Transverse colon (tissue), 4 donors: ENCODE data around the gene ACP1. TPM values are rescaled to one million over a fixed set of nuclear protein-coding genes. Genes with fewer than 3 reads are reported as not detected.

Source experiments
- DNase-seq: peaks from one replicate; pipeline ENCODE4 v3.0.0-alpha.2; 2019
- H3K27ac ChIP-seq, 4 donors: fragments of 200-600 bp; sonication (generic); 2 replicates each; pipeline ENCODE4 v1.5.1; 2016 to 2018; ENCODE audit warnings: inconsistent platforms in 4 of 4
- H3K27me3 ChIP-seq: fragments of 200-600 bp; sonication (generic); 2 replicates; pipeline ENCODE4 v1.5.1; 2017; ENCODE audit warnings: inconsistent platforms
- H3K36me3 ChIP-seq, 4 donors: fragments of 200-600 bp; sonication (generic); 2 replicates each; pipeline ENCODE4 v1.5.1; 2017 to 2019; ENCODE audit warnings: inconsistent platforms in 4 of 4
- H3K4me1 ChIP-seq, 4 donors: fragments of 200-600 bp; sonication (generic); 2 replicates each; pipeline ENCODE4 v1.5.1; 2017 to 2020; ENCODE audit warnings: inconsistent platforms in 4 of 4
- H3K4me3 ChIP-seq, 4 donors: fragments of 200-600 bp; sonication (generic); 1 replicate in 1 of 4; 2 replicates in 3 of 4; pipeline versions ENCODE4 v1.5.1 to v1.6.1; 2017 to 2019; ENCODE audit warnings: inconsistent platforms in 4 of 4
- H3K9me3 ChIP-seq, 2 donors: fragments of 200-600 bp; sonication (generic); 2 replicates each; pipeline ENCODE4 v1.5.1; 2017 to 2019; ENCODE audit warnings: inconsistent platforms in 2 of 2
- CTCF ChIP-seq, 5 experiments: fragments of 200-600 bp in 3 of 5; fragments of 450-650 bp in 2 of 5; sonication (generic) in 3 of 5; IDR thresholded peaks; 1 replicate in 2 of 5; 2 replicates in 3 of 5; pipeline ENCODE4 v1.5.1; 2016 to 2017; ENCODE audit warnings: antibody characterized with exemption in 5 of 5, inconsistent platforms in 3 of 5, mild to moderate bottlenecking in 2 of 5, moderate library complexity in 1 of 5
- EP300 ChIP-seq: sonication (generic); formaldehyde crosslinking; IDR thresholded peaks from one replicate; pipeline ENCODE4 v1.6.1; 2017; ENCODE audit warnings: antibody characterized with exemption, low read depth
- POLR2A ChIP-seq: fragments of 450-650 bp; IDR thresholded peaks from one replicate; pipeline ENCODE4 v1.6.1; 2016; ENCODE audit warnings: antibody characterized with exemption, mild to moderate bottlenecking, moderate library complexity
- POLR2AphosphoS5 ChIP-seq, 3 donors: sonication (generic); formaldehyde crosslinking; IDR thresholded peaks; one replicate each; pipeline ENCODE4 v1.6.1; 2016; ENCODE audit warnings: antibody characterized with exemption in 3 of 3
- WGBS, 2 donors: methylation state at CpG; one replicate each; pipeline ENCODE4 v1.1.5; 2018; ENCODE audit warnings: low coverage in 1 of 2; 5-methylcytosine and 5-hydroxymethylcytosine counted together
- in situ Hi-C, 4 donors: fragments of 200-750 bp; cut with MboI; loops; one replicate each; pipeline versions ENCODE4 v1.15.0 to v1.15.1; 2017; ENCODE audit warnings: low sequenced_read_pairs in 3 of 4, low pct_ligation_motif_present in 1 of 4, low pct_unique_long_range_greater_than_20kb in 1 of 4
- intact Hi-C: fragments of 100-400 bp; cut with DNase I; formaldehyde crosslinking; loops from one replicate; pipeline ENCODE4 v1.15.1; 2023; ENCODE audit warnings: low total_unique reads
- total RNA-seq, 4 donors: library from RNA; depleted of rRNA; stranded (reverse); fragments of >200 nt; gene quantifications; one replicate each; pipeline ENCODE4 v1.1.0, GENCODE V29; 2016

The ACP1 gene
- total RNA-seq, 4 donors from 2014 or later, result 21.3 to 96.1 (median 66.4) TPM

GRCh38 chr2:285531-285930 lies 20.8 kb downstream of the ACP1 start:
- Histone ChIP-seq H3K4me1 (peaks cover 5 to 43% (median 25%) of the 10 kb centered on the region in 4 donors), H3K27me3 (peaks cover 43% of the 10 kb centered on the region), H3K9me3 (no peaks in the 10 kb centered on the region), H3K36me3 (no peaks in the 10 kb centered on the region), H3K4me3 (no peak overlapping the region), H3K27ac (no peak overlapping the region)
- DNase-seq, result no peak
- WGBS, 2 donors, result 82% methylated on average over 1 of the region's 1 CpG; no CpG with 5 or more reads in 1 of the 2 donors
- TF ChIP-seq EP300 (no peak), POLR2AphosphoS5 (IDR thresholded peaks at IDR 0.05) (no peak), POLR2A (no peak), CTCF (IDR thresholded peaks at IDR 0.05) (no peak)
- in situ Hi-C loops, result no loop called here
- intact Hi-C loops, result no loop called here

- no peak overlapping the region for H3K27ac ChIP-seq
Measured at GRCh38 chr2:286035-286434, 21.3 kb downstream of the ACP1 start.

GRCh38 chr2:286774-287392 lies 22.1 kb downstream of the ACP1 start:
- DNase-seq, result no peak
- Histone ChIP-seq H3K36me3 (no peaks in the 10 kb centered on the region), H3K4me1 (peaks cover 5 to 43% (median 25%) of the 10 kb centered on the region in 4 donors), H3K27me3 (peaks cover 54% of the 10 kb centered on the region), H3K4me3 (peak overlapping the region in 3 of 4 donors; percentile 36 to 65 (median 41)), H3K27ac (peak overlapping the region in 1 of 4 donors; percentile 49), H3K9me3 (no peaks in the 10 kb centered on the region)
- intact Hi-C loops, result no loop called here
- in situ Hi-C loops, result no loop called here
- TF ChIP-seq POLR2AphosphoS5 (IDR thresholded peaks at IDR 0.05), result no peak
- TF ChIP-seq EP300, result no peak
- TF ChIP-seq POLR2A, result no peak
- TF ChIP-seq CTCF (IDR thresholded peaks at IDR 0.05), result no peak
- WGBS, 2 donors, result 29 to 40% methylated on average over 12 to 20 of the region's 20 CpGs

More at GRCh38 chr2:286035-286434, 21.3 kb downstream of the ACP1 start:
- intact Hi-C loops, result no loop called here
- TF ChIP-seq POLR2AphosphoS5 (IDR thresholded peaks at IDR 0.05) (no peak), POLR2A (no peak), EP300 (no peak), CTCF (IDR thresholded peaks at IDR 0.05) (no peak)
- Histone ChIP-seq H3K4me3 (no peak overlapping the region), H3K27me3 (peaks cover 48% of the 10 kb centered on the region), H3K4me1 (peaks cover 5 to 43% (median 25%) of the 10 kb centered on the region in 4 donors), H3K9me3 (no peaks in the 10 kb centered on the region), H3K36me3 (no peaks in the 10 kb centered on the region)
- in situ Hi-C loops, result no loop called here
- WGBS, 2 donors, result 44 to 70% methylated on average over 5 to 6 of the region's 6 CpGs
- DNase-seq, result no peak

- intact Hi-C loops (no loop called here), in situ Hi-C loops (no loop called here)
- 0 to 2% methylated on average over 2 to 20 of the region's 46 CpGs for WGBS, 2 donors
- Histone ChIP-seq H3K9me3 (no peaks in the 10 kb centered on the region), H3K4me1 (peaks cover 5 to 43% (median 25%) of the 10 kb centered on the region in 4 donors), H3K4me3 (peak overlapping the region; percentile 18 to 65 (median 38)), H3K27ac (peak overlapping the region; percentile 32 to 51 (median 50)), H3K27me3 (peaks cover 55% of the 10 kb centered on the region), H3K36me3 (no peaks in the 10 kb centered on the region)
- peak; percentile 27 for DNase-seq
- TF ChIP-seq POLR2AphosphoS5 (IDR thresholded peaks at IDR 0.05), result no peak
- no peak for TF ChIP-seq CTCF (IDR thresholded peaks at IDR 0.05)
- no peak for TF ChIP-seq EP300
- no peak for TF ChIP-seq POLR2A
Measured at GRCh38 chr2:287471-287885, 22.7 kb downstream of the ACP1 start.
